GM18909 (cell line): ENCODE data around the gene DIAPH2.

Source experiments
- ATAC-seq: cut with Tn5 transposase; IDR thresholded peaks from one replicate; pipeline ENCODE4 v1.9.1; 2021; ENCODE audit warnings: mild to moderate bottlenecking; ENCODE audit not compliant: unreplicated experiment, poor library complexity

DIAPH2 gene

GRCh38 chrX:97266406-97267121 lies 581.9 kb downstream of the DIAPH2 start:
- ATAC-seq: no peak

- no peak for ATAC-seq
Measured at GRCh38 chrX:97267396-97268181, 582.9 kb downstream of the DIAPH2 start.

- no peak for ATAC-seq
Measured at GRCh38 chrX:97268182-97268680, 583.6 kb downstream of the DIAPH2 start.

- no peak for ATAC-seq
Measured at GRCh38 chrX:97284531-97284930, 599.9 kb downstream of the DIAPH2 start.

GRCh38 chrX:97290199-97290598 lies 605.6 kb downstream of the DIAPH2 start:
- no peak for ATAC-seq

- no peak for ATAC-seq
Measured at GRCh38 chrX:97294041-97294440, 609.4 kb downstream of the DIAPH2 start.

- ATAC-seq: no peak
Measured at GRCh38 chrX:97295954-97296353, 611.3 kb downstream of the DIAPH2 start.

GRCh38 chrX:97306771-97307470 lies 622.3 kb downstream of the DIAPH2 start:
- no peak for ATAC-seq

GRCh38 chrX:97308171-97308570 lies 623.5 kb downstream of the DIAPH2 start:
- no peak for ATAC-seq

GRCh38 chrX:97309487-97310116 lies 625.0 kb downstream of the DIAPH2 start:
- no peak for ATAC-seq

- no peak for ATAC-seq
Measured at GRCh38 chrX:97310373-97310772, 625.7 kb downstream of the DIAPH2 start.

- ATAC-seq: no peak
Measured at GRCh38 chrX:97311066-97311778, 626.6 kb downstream of the DIAPH2 start.

- no peak for ATAC-seq
Measured at GRCh38 chrX:97314345-97314744, 629.7 kb downstream of the DIAPH2 start.

- ATAC-seq: no peak
Measured at GRCh38 chrX:97315939-97316338, 631.3 kb downstream of the DIAPH2 start.

GRCh38 chrX:97320305-97320704 lies 635.7 kb downstream of the DIAPH2 start:
- no peak for ATAC-seq

- no peak for ATAC-seq
Measured at GRCh38 chrX:97322401-97322800, 637.8 kb downstream of the DIAPH2 start.

GRCh38 chrX:97326456-97326855 lies 641.8 kb downstream of the DIAPH2 start:
- ATAC-seq: peak; percentile 96

GRCh38 chrX:97328853-97329390 lies 644.3 kb downstream of the DIAPH2 start:
- ATAC-seq: no peak

- ATAC-seq: no peak
Measured at GRCh38 chrX:97330151-97330550, 645.5 kb downstream of the DIAPH2 start.

- ATAC-seq: no peak
Measured at GRCh38 chrX:97332963-97333362, 648.3 kb downstream of the DIAPH2 start.
